SIG-M5 (cell line): ENCODE measurements around the gene MTUS2.

ENCODE experiments used
- DNase-seq: peaks from one replicate; lab custom pipeline; 2025; lab: John Stamatoyannopoulos, UW

MTUS2 gene

GRCh38 chr13:29526741-29527140 is 706.6 kb downstream of the MTUS2 start:
- DNase-seq, result no peak

- DNase-seq, result no peak
These were observed 707.4 kb downstream of the MTUS2 start for GRCh38 chr13:29527511-29527910.

GRCh38 chr13:29527916-29528315 is 707.8 kb downstream of the MTUS2 start:
- DNase-seq, result no peak

GRCh38 chr13:29529754-29530153 is 709.6 kb downstream of the MTUS2 start:
- no peak for DNase-seq

- no peak for DNase-seq
These were observed 710.8 kb downstream of the MTUS2 start for GRCh38 chr13:29530901-29531300.

DNA sequence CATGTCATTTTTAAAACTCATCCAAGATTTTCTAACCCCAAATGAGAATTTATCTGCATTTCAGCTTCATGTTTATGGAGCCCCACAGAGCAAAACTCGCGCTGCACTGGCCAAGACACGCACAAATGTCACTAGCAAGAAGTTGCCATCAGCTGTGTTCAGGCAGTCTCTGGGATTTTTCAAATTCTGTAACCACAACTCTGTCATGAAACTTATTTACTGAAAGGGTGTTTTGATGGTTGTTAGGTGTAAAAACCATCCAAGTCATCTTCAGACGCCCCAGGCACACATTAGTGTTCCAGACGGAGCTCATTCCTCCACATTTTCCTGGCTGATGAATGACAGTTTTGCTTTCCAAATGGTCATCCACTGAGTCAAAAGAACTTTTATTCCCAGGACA is 712.0 kb downstream of the MTUS2 start:
- DNase-seq, result no peak

- DNase-seq, result no peak
These were observed 712.7 kb downstream of the MTUS2 start for GRCh38 chr13:29532821-29533220.

GRCh38 chr13:29534083-29534482 is 713.9 kb downstream of the MTUS2 start:
- DNase-seq, result no peak

- DNase-seq, result no peak
These were observed 715.8 kb downstream of the MTUS2 start for GRCh38 chr13:29535663-29536655.

DNA sequence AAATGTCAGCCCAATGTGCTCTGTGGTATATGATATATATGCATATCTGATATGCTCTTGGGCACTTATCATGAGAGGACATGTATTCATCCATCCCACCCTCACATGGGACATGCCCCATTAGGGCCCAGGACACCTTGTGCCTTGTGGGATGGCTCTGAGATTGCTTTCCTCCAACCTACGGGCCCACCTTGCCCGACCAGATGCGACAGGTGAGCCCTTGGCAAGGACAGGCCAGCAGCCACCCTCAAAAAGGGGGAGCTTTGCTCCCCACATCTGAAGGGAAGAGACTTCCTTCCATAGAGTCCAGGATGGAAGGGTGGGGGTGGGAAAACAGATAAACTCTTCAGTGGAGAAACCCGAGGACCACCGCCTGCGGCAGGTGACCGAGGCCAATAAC is 716.7 kb downstream of the MTUS2 start:
- no peak for DNase-seq

DNA sequence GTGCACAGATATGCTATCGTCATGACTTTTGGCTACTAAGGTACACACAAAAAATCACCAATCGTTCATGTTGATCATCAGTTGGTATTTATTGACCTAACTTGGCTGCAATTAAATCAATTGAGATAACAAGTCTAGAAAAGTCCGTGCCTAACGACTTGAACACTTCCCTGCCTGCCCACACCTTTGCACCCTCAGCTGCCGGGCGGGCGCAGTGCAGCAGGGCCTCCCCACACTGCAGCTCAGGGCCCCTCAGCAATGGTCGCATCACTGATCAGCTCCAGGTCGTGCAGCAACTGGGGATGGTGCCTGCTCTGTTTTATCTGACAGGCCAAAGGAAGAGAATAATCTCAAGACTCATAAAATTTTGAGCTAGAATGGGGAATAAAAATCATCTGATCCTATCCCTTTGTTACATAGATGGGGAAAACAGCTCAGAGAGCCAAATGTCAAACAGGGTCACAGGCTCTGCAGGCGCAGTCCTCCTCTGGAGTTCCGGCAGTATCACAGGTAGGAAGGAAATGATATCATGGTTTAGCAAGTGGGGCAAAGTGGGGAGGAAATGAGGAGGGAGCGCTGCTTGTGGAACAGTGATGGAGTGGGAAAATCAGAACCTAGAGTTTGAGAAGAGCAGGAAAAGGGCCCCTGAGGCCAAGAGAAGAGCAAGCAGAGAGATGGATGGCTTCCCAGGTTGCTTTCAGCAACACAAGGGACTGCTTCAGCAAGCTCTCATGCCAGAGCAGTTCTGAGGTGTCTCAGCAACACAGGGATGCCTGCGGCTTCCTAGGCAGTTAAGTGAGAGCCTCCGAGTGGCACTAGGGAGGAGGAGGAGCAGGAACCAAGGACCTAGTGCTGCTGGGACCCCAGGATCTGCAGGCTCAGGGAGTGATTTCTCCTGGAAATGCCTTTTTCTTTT is 717.9 kb downstream of the MTUS2 start:
- DNase-seq, result no peak

DNA sequence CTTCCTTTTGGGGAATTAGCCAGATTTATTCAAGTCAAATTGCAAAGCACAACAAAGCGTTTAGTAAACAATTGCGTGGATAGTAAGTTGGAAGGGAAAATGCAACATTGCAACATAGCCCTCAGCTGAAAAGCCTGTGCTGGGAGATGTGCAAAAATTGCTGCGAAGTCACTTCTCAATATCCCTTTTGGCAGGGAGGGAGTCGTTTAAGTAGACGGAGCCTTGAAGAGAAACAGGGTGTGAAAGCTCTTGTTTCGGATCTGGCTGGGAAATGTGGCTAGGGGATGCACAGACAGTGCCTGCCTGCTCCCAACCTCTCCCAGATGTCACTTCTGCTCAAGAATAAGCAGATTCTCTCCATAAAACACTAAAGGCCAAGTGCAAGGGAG is 718.5 kb downstream of the MTUS2 start:
- DNase-seq, result no peak

DNA sequence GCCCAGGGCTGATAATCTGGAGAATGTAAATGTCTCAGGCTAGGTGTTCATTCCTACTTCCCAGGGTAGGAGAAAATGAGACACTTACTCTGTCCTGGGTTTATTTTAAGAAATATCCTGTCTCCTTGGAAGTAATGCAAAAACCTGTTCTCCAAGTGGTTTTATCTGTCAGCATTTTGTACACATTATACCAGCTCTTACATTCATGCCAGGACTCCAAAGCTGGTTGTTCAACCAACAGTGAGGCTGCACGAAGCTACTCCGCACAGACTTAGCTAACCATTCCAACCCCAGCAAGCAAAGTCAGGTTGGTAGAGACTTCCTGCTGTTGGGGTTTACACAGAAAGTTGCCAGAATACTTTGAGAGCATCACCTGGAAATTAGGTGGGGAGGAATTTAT is 719.7 kb downstream of the MTUS2 start:
- no peak for DNase-seq

DNA sequence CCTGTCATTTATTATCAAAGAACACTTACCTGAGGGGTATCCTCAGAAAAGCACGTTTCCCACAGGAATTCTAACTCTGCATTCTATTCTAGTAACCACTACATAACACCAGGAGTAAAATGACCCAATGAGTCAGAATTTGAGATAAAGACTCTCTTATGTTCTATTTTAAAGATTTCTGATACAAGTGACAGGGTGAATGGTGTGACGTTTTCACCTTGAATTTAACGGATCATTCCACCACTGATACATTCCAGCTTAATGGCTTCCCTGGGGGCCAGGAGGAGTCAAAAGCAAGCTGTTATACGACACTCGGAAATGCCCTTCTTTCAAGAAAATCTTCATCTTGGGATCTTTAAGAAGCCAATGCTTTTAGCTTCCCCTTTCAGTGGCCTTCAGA is 720.2 kb downstream of the MTUS2 start:
- DNase-seq, result no peak

- no peak for DNase-seq
These were observed 720.7 kb downstream of the MTUS2 start for GRCh38 chr13:29540799-29541198.

- no peak for DNase-seq
These were observed 721.3 kb downstream of the MTUS2 start for GRCh38 chr13:29541400-29541799.

GRCh38 chr13:29542381-29542780 is 722.2 kb downstream of the MTUS2 start:
- DNase-seq, result no peak

DNA sequence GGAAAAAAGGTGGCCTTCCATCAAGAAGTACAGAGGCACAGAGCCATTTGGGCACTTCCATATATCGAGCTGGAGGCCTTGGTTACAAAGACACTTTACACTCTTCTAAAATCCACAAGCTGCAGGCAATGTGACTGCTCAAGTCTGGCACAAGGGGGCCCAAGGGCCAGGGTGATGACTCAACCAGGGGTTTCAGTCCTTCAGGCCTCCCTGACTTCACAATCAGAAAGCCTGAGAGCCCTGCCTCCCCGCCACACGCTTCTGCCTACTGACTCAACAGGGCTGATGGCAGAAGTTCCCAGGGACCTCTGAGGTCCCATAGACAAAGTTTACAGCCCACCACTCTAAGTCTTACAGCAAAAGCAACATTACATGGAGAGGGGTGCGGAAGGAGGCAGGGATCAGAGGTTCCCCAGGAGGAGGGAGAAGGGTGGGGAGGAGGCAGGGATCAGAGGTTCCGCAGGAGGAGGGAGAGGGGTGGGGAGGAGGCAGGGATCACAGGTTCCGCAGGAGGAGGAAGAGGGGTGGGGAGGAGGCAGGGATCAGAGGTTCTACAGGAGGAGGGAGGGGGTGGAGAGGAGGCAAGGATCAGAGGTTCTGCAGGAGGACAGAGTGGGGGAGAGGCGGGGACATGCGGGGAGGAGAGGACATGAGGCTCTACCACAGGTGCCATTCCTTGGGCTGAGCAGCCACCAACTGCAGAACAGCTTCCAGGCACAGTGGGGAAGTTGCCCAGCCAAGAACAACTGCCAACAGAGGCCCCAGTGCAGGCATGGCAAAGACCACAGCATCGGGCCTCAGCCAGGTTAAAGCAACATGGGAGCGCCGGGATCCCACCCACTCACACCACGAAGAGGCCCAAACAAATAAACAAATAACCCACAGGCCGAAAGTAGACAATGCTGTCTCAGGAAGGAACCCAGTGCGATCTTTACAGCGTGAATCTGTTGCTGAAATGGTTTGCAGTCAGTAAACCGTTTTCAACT is 723.4 kb downstream of the MTUS2 start:
- DNase-seq, result peak; percentile 65

DNA sequence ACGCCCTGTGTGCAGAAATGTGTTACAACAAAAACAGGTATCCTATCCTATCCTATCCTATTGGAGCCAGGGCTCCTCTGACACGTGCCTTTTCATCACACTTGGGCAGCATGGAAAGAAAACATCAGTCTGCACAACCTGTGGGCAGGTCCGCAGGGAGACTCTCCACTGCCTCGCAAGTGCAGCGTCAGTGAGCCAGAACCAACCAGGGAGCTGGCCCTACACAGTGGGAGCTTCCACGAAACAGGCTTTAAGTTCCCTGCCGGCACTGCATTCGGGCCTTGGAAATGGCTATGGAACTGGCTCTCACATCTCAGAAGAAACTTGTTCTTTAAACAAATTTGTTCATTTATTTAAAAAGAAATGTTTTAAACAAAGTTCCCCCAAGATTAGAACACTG is 725.8 kb downstream of the MTUS2 start:
- no peak for DNase-seq

- DNase-seq, result no peak
These were observed 726.5 kb downstream of the MTUS2 start for GRCh38 chr13:29546662-29547061.

DNA sequence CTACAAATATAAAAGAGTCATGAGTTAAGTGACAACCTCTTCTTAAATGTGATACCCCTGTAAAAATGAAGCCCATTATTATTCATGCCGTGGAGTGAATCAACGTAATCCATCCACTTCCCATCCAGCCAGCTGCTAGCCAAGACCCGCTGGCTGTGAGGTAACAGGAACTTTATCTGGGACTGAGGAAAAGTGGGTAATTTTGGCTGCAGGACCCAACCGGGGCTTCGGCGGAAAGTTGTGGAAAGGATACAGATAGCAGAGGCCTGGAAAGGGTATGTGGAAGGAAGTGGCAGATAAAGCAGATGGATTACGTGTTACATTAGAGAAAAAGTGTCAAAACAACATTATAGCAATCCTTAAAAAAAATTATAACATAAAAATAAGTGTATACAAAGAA is 727.0 kb downstream of the MTUS2 start:
- DNase-seq, result no peak

DNA sequence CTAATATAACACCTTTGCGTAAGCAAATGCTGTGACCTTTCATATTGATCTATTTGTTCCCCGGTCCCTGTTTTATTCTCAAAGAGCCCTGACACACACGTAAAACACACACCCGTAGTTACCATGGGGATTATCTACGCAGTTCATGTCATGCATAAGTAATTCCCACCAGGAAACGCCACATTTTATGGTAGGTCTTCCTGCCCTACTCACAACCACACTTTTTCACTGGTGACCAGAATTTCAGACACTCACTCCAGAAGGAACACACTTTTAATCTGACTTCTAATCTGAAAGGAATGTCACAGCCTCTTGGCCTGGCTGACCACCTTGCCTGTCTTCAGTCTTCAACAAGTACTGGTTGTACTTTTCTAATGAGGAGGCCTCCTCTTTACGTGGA is 728.6 kb downstream of the MTUS2 start:
- DNase-seq, result no peak
